Measurements from ENCODE around the gene ANXA2R. TPM values are rescaled to one million over a fixed set of nuclear protein-coding genes. Genes with fewer than 3 reads are reported as not detected.

The ANXA2R gene, protein sequence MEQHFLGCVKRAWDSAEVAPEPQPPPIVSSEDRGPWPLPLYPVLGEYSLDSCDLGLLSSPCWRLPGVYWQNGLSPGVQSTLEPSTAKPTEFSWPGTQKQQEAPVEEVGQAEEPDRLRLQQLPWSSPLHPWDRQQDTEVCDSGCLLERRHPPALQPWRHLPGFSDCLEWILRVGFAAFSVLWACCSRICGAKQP
- total RNA-seq = 0.15 and 0.31 TPM in 2 replicates

DNA sequence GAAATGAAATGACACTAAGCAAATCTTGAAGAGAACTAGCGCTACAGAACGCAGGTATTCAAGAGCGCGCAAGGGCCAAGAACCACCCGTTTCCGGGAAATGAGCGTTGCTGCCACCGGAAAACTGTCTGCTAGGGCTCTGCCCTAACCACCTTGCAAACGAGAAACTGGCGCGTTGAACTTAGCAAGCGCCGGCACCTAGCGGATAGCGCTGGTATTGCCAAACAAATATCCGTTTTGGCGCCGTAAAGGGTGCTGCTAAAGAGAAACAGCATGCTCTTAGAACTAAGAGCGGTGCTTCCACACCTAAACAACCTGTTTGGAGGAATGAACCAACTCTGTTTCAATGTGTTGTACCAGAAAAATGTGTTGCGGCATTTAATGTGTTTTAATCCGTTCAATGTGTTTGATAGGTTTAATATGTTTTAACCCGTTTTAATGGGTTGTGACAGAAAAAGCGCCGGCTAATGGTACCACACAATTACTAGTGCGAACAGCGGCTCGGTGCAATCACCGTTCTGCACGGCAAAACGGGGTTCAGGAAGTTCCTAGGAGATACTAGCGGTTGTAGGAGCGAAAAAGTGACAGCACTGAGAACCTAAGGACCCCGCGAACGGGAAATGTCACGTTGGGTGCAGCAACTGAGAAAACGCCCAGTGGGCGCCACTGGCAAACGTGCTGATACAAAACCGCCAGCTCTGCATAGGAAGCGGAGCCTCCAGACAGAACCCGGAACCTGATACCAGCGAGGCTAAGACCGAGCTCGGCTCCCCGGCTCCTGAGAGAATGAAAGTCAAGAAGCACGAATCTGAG lies at the start of gene ANXA2R:
TSS of gene ANXA2R (minus strand) at position 33 of the 812 bp plus-strand sequence. CDS start 273 bp downstream, outside the sequence.

Other genes with a start within 250 kb of the ANXA2R start
- 16.9 and 17.4 TPM in 2 replicates for gene SELENOP, start 228.4 kb downstream of the ANXA2R start, total RNA-seq
- 17.2 and 21.3 TPM in 2 replicates for gene ZNF131, start 80.6 kb upstream of the ANXA2R start, total RNA-seq
- 0.08 TPM in 1 of 2 replicates, not detected in the other for gene NIM1K, start 151.9 kb upstream of the ANXA2R start, total RNA-seq